IPS-18c (cell line): ENCODE measurements around the gene IGSF3.

Experiments
- H3K4me3 ChIP-seq: 2 replicates; pipeline ENCODE4 v1.7.0; 2013; ENCODE audit warnings: low read depth, mild to moderate bottlenecking, low read length, moderate library complexity; ENCODE audit not compliant: insufficient read depth
- H3K9me3 ChIP-seq: one replicate; pipeline ENCODE4 v1.6.1; 2013; ENCODE audit warnings: mild to moderate bottlenecking, low read length, moderate library complexity; ENCODE audit not compliant: control insufficient read depth, insufficient read depth

Gene IGSF3

GRCh38 chr1:116667575-116668105, at the start of gene IGSF3:
IGSF3 (minus strand) TSS chr1:116667733; CDS start chr1:116666326, 1,407 bp downstream.
- no peaks in the 10 kb centered on the region for H3K9me3 ChIP-seq

GRCh38 chr1:116717318-116717717, 49.8 kb upstream of the IGSF3 start:
- Histone ChIP-seq H3K9me3 (no peaks in the 10 kb centered on the region), H3K4me3 (no peak overlapping the region)

More at GRCh38 chr1:116667575-116668105, at the start of gene IGSF3:
- H3K4me3 ChIP-seq, result peak within 1 kb of the TSS; percentile 84

GRCh38 chr1:116716391-116716790, 48.9 kb upstream of the IGSF3 start:
- H3K4me3 ChIP-seq, result no peak overlapping the region
- no peaks in the 10 kb centered on the region for H3K9me3 ChIP-seq

GRCh38 chr1:116713474-116713873, 45.9 kb upstream of the IGSF3 start:
- no peak overlapping the region for H3K4me3 ChIP-seq
- no peaks in the 10 kb centered on the region for H3K9me3 ChIP-seq

GRCh38 chr1:116712510-116712909, 45.0 kb upstream of the IGSF3 start:
- Histone ChIP-seq H3K4me3 (no peak overlapping the region), H3K9me3 (no peaks in the 10 kb centered on the region)

- Histone ChIP-seq H3K4me3 (no peak overlapping the region), H3K9me3 (no peaks in the 10 kb centered on the region)
These were observed 43.8 kb upstream of the IGSF3 start for GRCh38 chr1:116711263-116711840.

GRCh38 chr1:116710420-116711262, 43.1 kb upstream of the IGSF3 start:
- Histone ChIP-seq H3K9me3 (no peaks in the 10 kb centered on the region), H3K4me3 (no peak overlapping the region)

GRCh38 chr1:116709666-116710167, 42.2 kb upstream of the IGSF3 start:
- Histone ChIP-seq H3K9me3 (no peaks in the 10 kb centered on the region), H3K4me3 (no peak overlapping the region)

GRCh38 chr1:116708255-116708900, 40.8 kb upstream of the IGSF3 start:
- Histone ChIP-seq H3K4me3 (no peak overlapping the region), H3K9me3 (no peaks in the 10 kb centered on the region)

- no peaks in the 10 kb centered on the region for H3K9me3 ChIP-seq
- H3K4me3 ChIP-seq, result no peak overlapping the region
These were observed 39.3 kb upstream of the IGSF3 start for GRCh38 chr1:116706841-116707240.

- H3K9me3 ChIP-seq, result no peaks in the 10 kb centered on the region
- no peak overlapping the region for H3K4me3 ChIP-seq
These were observed 38.6 kb upstream of the IGSF3 start for GRCh38 chr1:116706123-116706522.

- Histone ChIP-seq H3K9me3 (no peaks in the 10 kb centered on the region), H3K4me3 (no peak overlapping the region)
These were observed 36.7 kb upstream of the IGSF3 start for GRCh38 chr1:116704278-116704677.

- H3K9me3 ChIP-seq, result no peaks in the 10 kb centered on the region
- H3K4me3 ChIP-seq, result no peak overlapping the region
These were observed 32.1 kb upstream of the IGSF3 start for GRCh38 chr1:116699605-116700004.

- Histone ChIP-seq H3K9me3 (no peaks in the 10 kb centered on the region), H3K4me3 (no peak overlapping the region)
These were observed 30.7 kb upstream of the IGSF3 start for GRCh38 chr1:116698244-116698595.

- no peak overlapping the region for H3K4me3 ChIP-seq
- no peaks in the 10 kb centered on the region for H3K9me3 ChIP-seq
These were observed 30.2 kb upstream of the IGSF3 start for GRCh38 chr1:116697548-116698243.

- Histone ChIP-seq H3K4me3 (no peak overlapping the region), H3K9me3 (no peaks in the 10 kb centered on the region)
These were observed 27.0 kb upstream of the IGSF3 start for GRCh38 chr1:116694524-116694923.

GRCh38 chr1:116693759-116694480, 26.4 kb upstream of the IGSF3 start:
- Histone ChIP-seq H3K4me3 (no peak overlapping the region), H3K9me3 (no peaks in the 10 kb centered on the region)
